ENCODE results near the gene CRYAA.
"Not testable (repeated sequence)": the region's sequence is repeated elsewhere in the genome, so short reads cannot be mapped to it uniquely, and the experiment has no call there.

CRYAA gene

DNA sequence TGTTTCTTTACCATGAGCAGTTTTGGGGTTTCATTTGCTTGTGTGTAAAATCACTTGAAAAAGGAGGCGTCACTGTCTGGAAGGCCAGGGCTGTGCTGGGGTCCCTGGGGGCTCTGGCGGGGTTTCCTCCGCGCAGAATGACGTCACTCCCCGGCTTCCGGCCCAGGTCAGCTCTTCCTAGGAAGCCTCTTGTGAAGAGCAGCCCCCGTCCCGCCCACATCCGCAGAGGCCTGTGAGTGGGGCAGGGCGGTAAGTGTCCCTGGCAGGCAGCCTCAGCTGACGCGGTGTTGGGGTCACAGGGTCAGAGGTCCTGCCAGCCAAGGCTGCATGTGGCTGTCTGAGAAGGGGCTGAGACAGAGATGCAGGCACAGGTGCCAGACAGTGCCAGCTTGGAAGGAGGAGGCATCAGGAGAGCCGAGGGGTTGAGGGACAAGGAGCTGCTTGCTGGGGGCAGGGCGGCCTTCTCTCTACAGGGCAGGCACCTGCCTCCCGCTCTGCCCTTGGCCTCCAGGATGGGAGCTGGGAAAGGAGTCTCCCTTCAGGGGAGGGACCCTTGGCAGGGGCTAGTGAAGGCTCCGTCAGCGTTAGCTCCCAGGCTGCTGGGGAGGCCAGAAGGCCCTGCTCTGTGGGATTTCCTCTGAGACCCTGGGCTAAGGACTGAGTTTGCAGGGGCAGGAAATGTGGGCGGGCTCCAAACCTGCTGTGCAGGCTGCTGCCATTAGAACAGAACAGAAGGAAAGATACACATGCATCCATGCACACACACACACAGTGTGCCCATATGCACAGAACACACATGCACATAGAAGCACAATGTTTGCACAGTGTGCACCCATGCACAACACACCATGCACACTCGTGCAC, 8.5 kb downstream of the CRYAA start:
- not testable (repeated sequence) for DNase-seq

DNA sequence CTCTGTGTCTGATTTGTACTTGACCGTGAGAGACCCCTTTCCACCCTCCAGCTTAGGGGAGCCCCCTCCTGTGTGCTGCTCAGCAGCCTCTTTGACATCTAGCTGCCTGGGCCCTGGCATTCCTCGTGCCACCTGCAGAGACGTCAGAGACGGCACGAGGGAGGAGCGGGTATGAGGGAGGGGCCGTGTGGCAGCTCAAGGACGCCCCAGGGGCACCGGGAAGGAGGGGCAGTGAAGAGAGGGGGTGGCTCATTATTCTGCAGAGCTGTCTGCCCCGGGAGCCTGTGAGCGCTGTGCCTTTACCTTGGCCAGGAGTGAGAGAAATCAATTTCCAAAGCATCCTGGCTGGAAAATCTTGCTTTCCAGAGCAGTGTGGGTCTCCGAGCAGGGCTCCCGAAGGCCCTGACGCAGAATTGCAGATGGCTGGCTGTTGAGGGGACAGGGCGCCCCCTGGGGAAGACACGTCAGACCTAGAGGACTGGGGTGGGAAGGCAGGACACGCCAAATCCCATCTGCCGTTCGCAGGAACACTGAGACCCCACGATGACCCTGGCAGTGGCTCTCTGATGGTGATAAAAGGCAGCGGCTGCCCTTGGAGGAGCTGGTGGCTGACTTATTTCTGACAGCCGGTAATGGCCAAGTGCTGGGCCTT, 9.5 kb downstream of the CRYAA start:
- DNase-seq = not testable (repeated sequence)

DNA sequence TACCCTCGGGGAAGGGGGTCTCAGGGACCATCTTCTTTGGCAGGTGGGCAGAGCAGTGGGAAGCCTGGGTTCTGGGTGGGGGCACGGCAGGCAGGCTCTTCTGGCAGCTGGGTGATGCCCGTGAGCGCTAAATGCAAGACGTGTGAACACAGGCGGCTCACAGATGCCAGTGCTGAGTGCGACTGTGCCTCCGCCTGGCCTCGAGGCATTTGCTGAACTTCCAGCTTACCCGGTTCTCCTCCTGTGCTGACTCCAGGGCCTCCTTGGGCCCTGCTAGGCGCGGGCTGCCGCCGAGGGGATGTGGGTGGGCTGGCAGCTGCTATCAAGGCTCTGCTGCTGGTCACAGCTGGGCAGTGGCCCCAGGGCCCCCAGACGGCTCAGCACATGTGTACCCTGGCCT, 12.2 kb downstream of the CRYAA start:
- DNase-seq = not testable (repeated sequence)

DNA sequence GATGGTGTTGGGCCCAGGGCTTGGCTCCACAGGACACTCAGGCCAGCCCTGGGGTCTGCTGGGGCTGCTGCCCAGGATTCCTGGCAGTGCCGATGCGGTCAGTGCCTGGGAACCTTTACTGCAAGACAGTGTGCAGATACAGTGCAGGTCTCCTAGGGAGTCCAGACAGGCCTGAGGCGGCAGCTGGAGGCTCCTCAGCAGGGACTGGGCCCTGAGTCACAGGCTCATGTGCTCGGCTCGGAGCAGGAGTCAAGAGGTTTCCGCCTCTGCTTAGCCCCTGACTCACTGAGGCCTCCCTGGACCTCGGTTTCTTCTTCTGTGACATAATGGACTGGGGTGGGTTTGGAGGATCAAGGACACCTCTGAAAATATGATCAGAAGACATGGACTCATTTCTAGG, 18.5 kb downstream of the CRYAA start:
- not testable (repeated sequence) for DNase-seq

DNA sequence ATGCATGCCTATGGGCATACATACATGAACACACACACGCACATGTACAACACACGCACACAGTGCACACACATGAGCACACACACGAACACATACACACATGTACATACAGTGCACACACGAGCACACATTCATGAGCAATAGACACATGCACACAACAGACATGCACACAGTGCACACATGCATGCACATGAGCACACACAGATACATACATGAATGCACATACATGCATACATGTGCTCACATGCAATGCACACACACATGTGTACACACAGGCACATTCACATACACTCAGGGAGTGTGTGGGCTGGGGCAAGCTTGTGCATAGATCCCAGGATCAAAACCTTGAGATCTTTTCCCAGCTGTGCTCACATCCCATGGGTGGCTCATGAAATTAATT, 18.9 kb downstream of the CRYAA start:
- no peak for DNase-seq

DNA sequence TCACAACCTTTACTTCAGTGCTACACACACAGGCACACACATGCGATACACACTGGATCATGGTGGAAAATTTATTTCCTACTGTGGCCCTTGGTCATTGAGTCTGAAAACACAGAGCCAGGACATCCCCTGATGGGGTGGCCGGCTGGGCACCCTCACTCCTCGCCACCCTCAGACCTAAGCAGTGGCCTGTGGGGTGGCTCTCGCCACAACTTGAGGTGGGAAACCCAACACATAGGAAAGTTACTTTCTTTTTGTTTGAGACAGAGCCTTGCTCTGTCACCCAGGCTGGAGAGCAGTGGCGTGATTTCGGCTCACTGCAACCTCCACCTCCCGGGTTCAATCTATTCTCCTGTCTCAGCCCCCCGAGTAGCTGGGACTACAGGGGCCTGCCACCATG, 19.4 kb downstream of the CRYAA start:
- DNase-seq = no peak

DNA sequence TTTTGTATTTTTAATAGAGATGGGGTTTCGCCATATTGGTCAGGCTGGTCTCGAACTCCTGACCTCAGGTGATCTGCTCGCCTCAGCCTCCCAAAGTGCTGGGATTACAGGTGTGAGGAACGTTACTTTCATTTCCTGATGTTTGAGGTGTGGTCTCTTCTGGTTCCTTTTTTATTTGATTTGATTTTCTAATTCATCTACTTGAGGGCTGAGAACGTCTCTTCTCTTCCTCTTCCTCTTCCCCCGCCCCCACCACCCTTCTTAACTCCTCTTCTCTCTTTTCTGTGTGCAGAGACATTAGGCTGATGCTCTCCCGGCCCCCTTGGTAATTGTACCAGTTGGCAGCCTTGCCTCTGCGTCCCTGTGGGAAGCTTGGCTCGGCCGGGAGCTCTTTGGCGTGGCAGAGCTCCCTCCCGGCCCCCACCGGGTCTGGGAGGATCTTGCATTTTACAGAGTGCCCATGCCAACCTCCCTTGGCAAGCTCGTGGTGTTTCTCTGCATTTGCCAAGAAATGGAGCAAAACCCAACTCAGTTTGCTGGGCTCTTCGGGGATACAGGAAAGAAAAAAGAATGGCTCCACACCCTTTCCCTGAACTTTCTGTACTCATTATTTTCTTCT, 19.9 kb downstream of the CRYAA start:
- no peak for DNase-seq

DNA sequence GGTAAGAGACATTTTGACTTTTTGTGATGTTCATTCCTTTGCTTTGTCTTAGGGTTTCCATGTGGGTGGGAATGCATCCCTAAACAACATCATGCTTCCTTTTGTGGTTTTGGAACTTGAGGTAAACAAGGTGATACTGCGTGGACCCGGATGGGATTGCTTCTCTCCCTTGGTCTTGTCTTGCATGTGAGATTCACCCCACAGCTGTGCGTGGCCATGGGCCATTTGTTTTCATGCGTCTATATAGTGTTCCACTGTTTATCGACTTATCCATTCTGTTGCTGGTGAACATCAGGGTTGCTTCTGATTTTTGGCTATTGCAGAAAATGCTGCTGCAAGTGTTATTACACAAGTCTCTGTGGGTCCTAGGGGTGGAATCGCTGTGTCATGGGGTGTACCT, 21.1 kb downstream of the CRYAA start:
- DNase-seq = no peak

DNA sequence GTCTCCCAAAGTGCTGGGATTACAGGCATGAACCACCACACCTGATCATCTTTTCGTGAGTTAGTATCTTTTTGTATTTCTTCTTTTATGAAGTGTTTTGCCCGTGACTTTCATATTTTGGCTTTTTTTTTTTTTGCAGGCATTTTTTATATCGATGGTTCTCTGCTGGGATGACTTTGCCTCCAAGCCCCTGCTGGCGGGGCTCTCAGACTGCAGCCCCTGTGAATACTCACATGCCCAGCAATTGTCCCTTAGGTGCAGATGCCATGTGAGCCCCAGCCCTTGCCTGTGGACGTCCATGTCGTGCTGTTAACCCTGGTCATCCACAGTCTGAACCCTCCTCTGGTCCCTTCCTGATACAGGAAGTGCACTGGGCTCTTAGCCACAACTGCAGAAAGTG, 21.7 kb downstream of the CRYAA start:
- DNase-seq = no peak

DNA sequence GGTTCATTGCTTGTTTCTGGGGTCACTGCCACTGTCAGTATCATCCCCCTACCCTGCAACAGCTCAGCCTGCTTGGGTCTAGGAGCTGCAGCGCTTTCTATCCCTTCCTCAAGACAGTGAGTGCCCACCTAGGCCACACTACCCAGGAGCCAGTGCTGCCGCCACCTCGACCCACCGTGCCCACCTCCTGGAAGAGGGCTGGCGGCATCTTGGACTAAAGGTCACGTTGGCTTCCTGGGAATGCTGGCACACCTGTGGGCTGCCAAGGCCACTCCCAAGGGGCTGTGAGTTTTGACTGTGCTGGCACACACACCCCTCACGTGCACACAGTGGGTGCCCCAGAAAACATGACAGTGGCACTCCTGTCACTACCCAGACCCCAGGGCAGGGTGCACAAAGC, 22.1 kb downstream of the CRYAA start:
- no peak for DNase-seq

DNA sequence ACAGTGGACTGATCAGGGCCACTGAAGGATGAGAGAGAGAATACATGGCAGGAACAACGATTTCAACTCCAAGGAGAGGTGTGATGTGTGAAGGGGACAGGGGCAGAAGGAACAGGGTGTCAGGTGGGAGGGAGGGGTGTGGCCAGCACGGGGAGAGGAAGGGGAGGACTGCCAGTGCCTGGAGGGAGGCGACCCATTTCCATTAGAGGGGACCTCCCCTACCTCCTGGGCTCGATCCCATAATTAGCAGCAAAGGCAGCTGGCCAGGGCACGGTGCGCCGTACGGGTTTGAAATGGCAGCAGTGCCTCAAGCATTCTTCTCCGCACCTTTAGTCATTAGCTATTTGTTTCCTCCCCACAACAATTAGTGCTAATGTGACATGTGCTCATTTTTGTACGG, 22.7 kb downstream of the CRYAA start:
- DNase-seq = no peak

DNA sequence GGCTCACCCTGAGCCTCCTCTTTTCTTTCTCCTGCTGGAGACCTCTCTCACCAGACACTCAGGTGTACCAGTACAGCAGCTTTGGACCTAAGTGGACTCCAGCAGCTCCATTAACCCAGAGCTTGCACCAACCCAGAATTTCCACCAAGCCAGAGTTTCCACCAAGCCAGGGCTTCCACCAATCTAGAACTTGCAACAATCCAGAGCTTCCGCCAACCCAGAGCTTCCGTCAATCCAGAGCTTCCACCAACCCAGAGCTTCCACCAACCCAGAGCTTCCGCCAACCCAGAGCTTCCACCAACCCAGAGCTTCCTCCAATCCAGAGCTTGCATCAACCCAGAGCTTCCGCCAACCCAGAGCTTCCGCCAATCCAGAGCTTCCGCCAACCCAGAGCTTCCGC, 23.2 kb downstream of the CRYAA start:
- no peak for DNase-seq

DNA sequence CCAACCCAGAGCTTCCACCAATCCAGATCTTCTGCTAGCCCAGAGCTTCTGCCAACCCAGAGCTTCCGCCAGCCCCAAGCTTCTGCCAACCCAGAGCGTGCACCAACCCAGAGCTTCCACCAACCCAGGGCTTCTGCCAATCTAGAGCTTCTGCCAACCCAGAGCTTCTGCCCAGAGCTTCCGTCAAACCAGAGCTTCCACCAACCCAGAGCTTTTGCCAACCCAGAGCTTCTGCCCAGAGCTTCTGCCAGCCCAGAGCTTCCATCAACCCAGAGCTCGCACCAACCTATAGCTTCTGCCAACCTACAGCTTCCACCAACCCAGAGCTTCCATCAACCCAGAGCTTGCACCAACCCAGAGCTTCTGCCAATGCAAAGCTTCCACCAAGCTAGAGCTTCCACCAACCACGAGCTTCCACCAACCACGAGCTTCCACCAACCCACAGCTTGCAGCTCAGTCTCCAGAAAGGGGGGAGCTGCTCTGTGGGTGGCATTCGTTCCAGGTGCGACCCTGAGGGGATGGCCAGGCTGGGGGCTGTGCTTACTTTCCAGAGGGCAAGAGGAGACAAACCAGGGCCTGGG, 23.8 kb downstream of the CRYAA start:
- no peak for DNase-seq

DNA sequence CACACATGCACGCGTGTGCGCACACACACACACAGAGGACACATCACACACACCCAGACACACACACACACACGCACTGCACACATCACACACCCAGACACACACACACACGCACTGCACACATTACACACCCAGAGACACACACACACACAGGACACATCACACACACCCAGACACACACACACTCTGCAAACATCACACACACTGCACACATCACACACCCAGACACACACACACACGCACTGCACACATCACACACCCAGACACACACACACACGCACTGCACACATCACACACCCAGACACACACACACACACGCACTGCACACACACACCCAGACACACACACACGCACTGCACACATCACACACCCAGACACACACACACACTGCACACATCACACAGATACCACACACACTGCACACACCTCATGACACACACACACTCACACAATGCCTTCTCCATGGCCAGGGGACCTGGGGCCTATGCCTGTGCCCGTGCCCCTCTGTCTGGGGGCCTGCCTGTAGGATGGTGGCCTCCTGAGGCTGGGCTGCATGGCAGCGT, 24.4 kb downstream of the CRYAA start:
- DNase-seq = no peak

DNA sequence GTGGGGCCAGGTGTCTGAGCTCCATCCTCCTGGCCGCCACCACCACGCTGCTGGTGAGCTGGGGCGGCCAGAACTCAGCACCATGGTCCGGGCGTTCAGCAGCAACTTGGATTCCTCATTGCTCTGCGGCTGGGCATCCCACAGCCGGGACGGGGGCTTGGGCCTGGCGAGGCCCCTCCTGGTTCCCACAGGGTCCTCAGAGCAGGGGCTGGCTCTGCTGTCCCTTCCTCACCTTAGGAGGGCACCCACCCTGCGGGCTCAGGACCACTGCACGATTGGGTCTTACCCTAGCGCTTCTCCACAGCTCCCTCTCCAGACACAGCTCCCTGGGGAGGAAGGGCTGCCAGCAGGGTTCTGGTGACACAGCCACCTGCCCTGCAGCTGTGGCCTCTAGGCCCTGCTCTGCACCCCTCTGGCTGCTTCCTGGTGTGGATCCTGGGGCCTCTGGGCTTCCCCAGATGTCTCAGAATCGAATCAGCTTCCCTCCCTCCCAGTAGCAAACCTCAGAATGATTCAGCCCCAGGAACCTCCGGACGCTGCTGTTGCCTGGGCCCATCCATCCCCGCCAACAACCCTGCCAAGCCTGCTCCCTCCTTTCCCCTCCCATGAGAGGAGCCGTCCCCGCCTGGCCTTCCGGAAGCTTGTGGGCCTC, 25.0 kb downstream of the CRYAA start:
- DNase-seq = no peak

DNA sequence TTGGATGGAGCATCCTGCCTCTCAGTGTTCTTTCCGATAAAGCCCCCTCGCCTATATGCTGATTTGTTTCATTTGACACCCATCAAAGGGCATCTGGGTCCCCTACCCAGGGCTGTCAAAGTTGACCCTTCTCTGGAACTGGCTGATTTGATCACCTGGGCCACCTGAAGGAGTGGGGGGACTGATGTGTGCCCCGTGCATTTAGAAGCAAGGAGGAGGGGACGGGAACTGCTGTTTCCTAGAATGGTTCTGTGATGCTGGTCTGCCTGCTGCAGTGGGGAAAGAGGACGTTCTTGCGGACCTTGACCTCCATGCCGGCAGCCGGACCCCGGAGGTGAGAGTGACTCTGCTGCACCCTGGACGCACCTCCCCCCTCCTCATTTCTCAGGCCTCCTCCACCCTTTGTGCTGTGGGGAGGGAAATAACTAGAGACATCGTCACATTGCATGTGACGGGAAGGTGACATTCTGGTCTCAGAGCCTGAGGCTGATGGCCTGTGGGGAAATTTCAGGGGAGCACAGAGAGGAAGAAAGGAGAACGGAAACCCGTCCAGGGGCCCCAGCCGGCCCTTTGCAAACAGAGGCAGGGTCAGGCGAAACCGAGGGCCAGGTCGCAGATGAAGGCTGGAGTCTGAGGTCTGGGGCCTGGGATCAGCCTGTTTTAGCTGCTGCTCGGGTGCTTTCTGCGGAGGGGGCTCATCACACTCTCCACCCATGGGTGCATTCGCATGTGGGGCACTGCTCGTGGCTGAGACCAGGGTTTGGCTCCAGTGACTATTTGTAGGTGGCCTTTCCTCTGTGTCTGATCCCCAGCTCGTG, 25.7 kb downstream of the CRYAA start:
- no peak for DNase-seq

DNA sequence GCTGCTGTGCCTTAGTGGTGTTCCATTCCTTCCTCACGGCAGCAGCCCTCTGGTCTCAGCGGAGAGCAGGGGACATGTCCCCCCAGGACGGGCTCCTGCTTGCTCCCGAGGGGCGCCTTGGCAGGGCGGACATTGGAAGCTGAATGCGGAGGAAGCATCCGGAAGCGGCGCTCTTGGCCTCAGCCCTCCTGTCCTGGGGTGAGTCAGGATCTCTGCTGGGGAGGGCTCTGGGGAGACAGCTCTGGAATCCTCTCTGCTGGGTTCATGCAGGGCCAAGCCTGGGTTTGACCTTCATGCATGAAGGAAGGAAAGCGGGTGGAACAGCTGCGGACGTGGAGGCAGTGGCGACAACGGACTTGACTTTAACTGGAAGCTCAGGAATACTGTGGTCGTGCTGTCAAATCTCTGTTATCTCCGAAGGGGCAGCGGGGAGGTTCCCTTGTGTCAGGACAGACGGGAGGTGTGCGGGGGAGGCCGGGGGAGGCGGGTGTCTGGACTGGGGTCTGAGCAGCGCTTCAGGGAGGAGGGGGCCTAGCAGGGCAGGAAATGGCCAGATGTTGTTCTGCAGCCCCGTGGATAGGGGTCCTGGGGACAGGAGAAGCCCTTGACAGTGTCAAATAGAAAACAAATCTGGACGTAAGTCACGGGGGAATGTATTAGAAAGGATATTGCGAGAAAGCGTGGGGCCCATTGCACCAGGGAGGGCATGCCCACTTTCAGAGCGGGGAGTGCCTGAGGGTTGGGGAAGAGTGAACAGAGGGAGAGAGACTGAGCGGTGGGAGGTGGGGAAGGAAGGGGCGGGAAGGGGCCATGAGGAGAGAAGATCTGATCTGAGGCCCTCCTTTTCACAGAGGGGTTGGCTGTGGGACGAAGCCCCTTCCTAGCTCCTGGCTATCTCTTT, 26.6 kb downstream of the CRYAA start:
- no peak for DNase-seq

DNA sequence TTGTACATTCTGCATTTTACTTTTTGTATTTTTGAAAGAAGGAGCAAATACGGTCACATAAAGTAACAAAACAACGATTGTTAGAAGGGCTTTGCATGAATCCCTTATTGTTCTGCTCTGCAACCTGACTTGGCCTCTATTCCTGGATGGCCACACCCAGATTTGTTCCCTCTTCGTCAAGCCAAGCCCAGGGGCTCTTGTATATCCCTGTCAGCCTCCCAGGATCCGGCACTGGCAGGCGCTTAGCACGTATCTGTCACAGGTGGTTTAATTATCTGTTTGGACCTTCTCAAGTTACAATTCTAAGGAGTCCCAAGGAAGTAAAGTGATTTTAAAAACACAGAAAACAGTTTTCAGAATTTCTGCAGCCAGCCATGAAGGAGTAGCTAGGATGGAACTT, 28.0 kb downstream of the CRYAA start:
- DNase-seq = no peak

DNA sequence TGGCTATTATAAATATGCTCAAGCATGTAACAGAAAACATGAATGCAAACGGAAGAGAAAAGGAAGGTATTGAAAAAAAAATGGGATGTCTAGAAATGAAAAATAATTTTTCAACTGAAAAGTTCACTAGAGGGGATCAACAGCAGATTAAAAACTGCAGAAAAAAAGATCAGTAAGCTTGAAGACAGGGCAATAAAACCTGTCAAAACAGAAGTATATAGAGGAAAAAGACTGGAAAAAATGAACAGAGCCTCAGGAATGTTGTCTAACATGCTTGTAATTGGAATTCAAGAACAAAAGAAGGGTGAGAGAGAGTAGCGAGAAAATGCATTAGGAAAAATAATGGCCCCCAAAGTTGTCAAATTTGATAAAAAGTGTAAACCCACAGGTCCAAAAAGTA, 29.6 kb downstream of the CRYAA start:
- DNase-seq = no peak

DNA sequence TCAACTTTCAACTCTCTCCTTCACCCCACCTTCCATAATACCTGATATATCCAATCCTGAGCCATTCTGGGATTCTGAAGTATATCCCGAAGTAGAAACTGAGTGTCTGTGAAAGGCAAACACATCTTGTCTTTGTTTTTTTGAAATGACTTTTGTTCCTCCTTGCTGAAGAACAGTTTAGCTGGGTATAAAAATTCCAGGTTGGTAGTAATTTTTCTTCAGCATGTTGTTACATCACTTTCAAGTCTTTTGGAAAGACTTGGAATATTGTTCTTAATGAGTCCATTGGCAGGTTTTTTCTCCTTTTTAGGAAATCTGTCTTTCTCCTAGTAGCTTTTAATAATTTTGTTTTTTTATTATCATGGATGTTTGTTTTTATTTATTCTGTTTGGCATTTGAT, 32.7 kb downstream of the CRYAA start:
- no peak for DNase-seq

DNA sequence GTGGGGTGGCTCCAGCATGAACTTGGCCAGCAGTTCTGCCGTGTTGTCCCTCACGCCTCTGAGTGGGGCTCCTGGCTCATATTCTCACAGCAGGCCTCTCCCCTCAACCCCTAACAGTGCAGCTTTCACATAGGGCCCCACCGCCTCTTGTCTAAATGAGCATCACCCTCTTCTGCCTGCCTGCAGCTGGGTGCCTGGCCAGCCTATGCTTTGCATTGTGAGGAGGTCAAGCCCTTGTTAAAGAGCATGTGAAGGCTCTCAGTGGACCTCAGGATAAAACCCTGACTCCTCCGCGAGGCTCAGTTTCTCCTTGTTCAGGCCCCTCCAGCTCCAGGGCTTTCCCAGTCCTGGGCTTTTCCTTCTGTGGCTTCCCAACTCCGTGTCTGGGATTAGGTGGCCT, 34.8 kb downstream of the CRYAA start:
- no peak for DNase-seq
